NCI-H748 (cell line): ENCODE data around the gene DIPK1A.
"Not testable (repeated sequence)": the region's sequence is repeated elsewhere in the genome, so short reads cannot be mapped to it uniquely, and the experiment has no call there.

Experiments used
- DNase-seq: peaks from one replicate; lab custom pipeline; 2025; ENCODE audit not compliant: unreplicated experiment; lab: John Stamatoyannopoulos, UW

Gene DIPK1A

DNA sequence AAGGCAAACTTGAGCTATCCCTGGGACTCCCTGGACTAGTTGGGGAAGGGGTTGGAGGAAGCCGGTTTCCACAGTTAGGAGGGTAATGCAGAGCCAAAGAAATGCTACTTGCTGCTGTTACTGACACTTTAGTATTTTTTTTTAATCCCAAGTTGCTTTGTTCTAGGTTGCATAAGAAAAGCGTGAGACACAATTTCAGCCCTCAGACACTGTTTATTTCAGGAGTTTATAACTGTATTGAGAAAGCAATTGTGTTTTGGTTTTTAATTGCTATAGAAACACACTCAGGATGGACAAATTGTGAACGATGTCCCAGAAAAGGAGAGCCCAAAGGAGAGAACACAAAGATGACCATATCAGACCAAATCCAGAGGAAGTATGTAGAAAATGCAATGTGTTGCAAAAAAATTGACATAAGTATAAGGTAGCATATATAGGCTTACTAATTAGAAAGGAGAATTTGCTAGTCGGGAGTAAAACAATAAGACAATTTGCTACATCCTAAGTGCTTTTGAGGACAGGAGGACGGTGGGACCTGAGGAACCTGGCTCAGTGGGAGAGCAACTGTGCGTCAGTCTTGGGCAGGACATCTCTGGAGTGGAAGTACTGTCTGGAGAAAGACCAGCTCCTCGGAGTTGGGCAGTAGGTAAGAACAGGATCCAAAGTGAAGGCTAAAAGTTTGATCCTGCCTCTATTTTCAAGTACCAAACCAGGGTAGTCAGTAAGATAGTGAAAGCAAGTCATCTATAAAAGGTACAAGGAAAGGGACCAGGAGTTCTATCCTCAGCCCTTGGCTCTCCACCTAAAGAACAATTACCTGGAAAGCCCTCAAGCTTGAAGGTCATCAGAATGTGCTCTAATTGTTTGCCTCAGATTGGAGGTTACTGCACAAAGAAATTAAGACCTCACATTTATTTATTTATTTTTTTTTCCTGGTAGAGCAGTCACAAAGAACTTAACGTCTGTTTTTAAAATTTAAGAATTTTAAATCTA is 39.9 kb downstream of the DIPK1A start:
- DNase-seq: no peak

DNA sequence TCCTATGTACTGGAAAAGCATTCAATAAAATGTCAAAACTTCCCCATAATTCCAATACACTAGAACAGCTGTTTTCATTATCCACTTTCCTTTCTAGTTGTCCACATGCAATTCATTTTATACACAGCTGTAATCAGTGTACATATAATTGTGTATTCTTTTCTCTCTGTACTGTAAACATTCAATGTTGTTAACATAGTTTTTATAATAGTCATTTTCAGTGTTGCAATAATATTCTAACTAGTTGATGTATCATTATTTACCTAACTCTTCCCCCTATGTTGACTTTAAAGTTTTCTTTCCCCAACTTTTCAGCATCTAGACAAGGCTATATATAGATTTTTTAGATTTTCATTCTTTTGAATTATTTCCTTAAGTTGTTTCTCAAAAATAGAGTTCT is 44.4 kb downstream of the DIPK1A start:
- DNase-seq: no peak

DNA sequence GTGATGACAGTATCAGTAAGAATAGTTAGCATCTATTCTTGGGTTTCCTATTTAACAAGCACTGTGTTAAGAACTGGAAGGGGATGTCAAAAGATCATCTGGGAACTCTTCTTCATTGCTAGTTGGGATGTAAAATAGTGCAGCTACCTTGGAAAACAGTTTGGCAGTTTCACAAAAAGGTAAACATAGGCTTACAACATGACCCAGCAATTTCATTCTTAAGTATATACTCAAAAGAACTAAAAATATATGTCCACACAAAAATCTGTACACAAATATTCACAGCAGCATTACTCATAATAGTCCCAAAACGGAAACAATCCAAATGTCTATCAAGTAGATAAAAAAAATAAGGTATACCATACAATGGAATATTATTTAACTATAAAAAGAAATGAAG is 45.7 kb downstream of the DIPK1A start:
- DNase-seq: no peak

GRCh38 chr1:92913093-92913819 is 48.0 kb downstream of the DIPK1A start:
- no peak for DNase-seq

GRCh38 chr1:92910081-92910480 is 51.2 kb downstream of the DIPK1A start:
- no peak for DNase-seq

GRCh38 chr1:92909321-92909720 is 51.9 kb downstream of the DIPK1A start:
- no peak for DNase-seq

DNA sequence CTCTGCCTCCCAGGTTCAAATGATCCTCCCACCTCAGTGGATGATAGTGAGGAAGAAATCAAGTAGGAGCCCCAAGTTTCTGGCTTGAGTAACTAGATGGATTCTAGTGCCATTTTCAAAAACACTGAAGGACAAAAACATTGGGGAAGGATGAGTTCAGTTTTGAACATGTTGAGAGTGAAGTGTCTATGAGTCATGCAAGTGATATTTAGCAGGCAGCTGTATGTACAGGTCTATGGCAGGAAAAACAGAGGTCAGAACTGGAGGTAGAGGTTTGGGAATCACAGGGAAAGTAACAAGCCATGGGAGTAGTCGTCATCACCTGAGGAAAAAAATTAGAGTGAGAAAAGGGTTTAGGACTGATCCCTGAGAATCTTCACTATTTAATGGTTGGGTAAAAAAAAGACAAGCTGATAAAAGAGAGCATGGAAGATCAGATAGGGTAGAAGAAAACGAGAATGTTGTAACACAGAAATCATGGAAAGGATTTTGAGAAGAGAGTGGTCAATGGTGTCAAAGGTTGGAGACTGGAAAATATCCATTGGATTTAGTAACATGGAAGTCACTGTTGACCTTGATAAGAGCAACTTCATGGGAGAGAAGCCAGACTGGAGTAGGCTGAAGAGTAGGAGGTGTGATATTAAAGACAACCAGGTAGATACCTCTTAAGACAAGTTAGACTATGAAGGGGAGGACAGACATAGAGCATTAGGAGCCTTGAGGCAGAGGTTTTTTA is 53.1 kb downstream of the DIPK1A start:
- DNase-seq: no peak

DNA sequence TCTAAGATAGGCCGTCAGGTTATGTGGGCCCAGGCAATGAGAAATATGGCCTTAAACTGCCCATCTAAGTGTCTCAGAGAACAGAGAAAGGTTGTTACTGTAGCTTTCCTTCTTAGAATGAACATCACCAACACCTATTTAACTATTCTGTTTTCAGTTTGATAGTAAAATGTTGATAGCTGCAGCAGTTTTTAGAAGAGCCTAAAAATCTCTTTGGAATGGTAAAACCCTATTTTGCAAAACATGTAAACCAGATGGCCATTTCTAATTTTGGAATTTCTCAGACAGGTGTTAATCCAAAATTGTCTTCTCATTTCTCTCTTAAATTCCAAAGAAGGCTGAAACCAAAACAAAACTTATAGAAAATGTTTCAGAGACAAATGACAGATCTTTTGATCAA is 57.5 kb downstream of the DIPK1A start:
- no peak for DNase-seq

GRCh38 chr1:92902406-92902744 is 58.9 kb downstream of the DIPK1A start:
- no peak for DNase-seq

GRCh38 chr1:92901699-92902405 is 59.4 kb downstream of the DIPK1A start:
- DNase-seq: no peak

DNA sequence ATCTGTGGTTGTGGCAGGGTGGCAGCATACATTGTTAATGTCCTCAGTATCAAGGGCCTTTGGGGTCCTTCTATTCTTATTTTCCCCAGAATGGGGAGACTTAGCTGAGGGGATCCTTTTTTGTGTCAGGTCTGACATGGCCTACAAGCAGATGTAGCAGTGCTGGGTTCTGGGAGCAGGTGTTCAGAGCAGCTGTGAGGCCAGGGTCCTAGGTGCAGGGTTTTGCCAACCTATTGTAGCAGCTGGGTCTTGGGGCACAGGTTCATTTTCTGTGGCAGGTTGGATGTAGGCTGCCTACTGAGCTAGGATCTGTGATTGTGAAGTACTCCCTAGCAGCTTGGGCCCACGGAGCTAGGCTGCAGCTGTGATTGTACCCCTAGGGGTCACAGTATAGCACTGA is 60.1 kb downstream of the DIPK1A start:
- DNase-seq: no peak

DNA sequence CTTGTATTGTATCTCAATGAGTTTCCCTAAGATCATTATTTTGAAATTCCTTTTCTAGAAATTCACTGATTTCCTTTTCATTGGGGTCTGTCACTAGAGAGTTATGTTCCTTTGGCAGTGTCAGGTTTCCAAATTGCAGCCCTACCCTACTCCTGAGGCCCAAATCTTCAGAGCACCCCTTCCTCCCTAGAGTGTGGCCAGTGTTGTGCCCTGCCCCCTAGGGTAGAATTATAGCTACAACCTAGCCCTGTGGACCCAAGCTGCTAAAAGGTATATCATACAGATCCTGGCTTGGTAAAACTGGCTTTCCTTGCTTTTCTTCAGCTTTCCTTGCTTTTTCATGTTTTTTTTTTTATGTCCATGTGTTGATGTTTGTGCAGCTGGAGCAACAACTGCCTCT is 60.7 kb downstream of the DIPK1A start:
- no peak for DNase-seq

GRCh38 chr1:92899780-92900179 is 61.5 kb downstream of the DIPK1A start:
- DNase-seq: no peak

DNA sequence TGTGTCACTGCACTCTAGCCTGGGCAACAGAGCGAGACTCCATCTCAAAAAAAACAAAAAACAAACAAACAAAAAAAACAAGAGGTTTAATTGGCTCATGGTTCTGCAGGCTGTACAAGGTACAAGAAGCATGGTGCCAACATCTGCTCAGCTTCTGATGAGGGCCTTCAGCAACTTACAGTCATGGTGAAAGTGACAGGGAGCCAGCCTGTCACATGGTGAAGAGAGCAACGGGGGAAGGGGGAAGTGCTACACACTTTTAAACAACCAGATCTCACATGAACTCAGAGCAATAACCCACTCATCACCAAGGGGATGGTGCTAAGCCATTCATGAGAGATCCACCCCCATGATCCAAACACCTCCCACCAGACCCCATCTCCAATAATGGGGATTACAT is 63.2 kb downstream of the DIPK1A start:
- DNase-seq: not testable (repeated sequence)

GRCh38 chr1:92887465-92887864 is 73.8 kb downstream of the DIPK1A start:
- DNase-seq: no peak

GRCh38 chr1:92886886-92887419 is 74.3 kb downstream of the DIPK1A start:
- peak; percentile 89 for DNase-seq

DNA sequence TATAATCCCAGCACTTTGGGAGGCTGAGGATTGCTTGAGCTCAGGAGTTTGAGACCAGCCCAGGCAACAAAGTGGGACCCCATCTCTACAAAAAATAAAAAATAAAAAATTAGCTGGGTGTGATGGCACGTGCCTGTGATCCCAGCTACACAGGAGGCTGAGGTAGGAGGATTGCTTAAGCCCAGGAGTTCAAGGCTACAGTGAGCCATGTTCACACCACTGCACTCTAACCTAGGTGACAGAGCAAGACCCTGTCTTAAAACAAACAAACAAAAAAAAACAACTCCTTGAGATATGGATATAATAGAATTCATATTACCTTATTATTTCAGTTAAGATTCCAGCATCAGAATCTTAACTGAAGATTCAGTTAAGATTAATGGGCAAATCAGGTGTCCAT is 77.1 kb downstream of the DIPK1A start:
- no peak for DNase-seq

DNA sequence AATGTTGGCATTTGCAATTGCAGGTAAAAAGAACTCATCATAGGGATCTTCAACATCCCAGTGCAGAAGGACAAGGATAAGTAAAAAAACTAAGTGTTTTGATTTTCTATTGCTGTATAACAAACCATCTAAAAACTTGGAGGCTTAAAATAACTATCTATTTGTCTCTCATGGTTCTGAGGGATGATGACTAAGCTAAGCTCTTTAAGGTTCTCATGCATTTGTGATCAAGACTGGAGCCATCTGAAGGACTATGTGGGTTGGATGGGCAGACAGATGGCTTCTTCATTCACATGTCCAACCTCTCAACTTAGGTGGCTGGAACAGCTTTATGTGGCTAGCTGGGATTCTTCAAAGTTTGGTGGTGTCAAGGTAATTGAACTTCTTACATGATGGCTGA is 78.0 kb downstream of the DIPK1A start:
- no peak for DNase-seq

DNA sequence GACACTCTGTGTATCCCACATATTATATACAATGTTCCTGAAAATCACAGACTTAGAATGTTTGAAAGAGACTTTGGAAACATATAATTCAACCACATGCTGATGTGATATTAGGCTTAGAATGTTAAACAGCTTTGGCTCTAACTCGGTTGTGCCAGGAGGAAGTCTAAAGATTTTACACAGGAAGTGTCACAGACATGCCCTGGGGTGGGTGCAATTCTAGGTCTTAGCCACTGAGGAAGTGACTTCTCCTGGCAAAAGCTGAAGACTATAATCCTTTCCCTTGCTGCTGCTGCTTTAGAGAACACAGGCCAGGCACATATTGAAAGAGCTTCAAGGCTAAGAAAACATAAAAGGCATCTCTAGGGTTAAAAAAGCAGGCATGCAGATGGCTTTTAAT is 78.4 kb downstream of the DIPK1A start:
- DNase-seq: no peak

DNA sequence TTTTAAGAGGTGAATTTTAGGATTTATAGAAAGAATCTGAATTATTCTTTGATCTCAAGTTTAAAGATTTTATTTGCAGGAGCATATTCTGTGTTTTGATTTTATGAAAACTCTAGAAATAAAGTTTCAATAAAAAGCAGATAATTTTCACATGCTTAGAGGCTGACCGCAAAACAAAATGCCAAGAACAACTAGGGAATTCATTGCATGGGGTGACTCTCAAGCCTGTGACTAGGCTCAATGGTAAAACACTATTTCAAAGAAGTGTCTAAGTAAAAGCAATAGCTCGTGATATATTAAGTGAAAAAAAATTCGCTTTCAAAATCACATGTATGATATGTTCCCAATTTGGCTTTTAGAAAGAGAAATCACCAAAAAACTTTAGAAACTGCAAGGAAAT is 79.9 kb downstream of the DIPK1A start:
- DNase-seq: no peak
